Colonic mucosa (tissue), 4 donors: Measurements from ENCODE around the gene YKT6. TPM values are rescaled to one million over a fixed set of nuclear protein-coding genes. Genes with fewer than 3 reads are reported as not detected.

Experiments
- DNase-seq: peaks from one replicate; pipeline ENCODE4 v3.0.0-alpha.2; 2020
- H3K27ac ChIP-seq: fragments of 200-600 bp; one replicate; pipeline ENCODE4 v1.8.0; 2021
- H3K27me3 ChIP-seq: fragments of 200-600 bp; one replicate; pipeline ENCODE4 v1.8.0; 2021
- H3K36me3 ChIP-seq: fragments of 200-600 bp; one replicate; pipeline ENCODE4 v1.8.0; 2021
- H3K4me1 ChIP-seq: fragments of 200-600 bp; one replicate; pipeline ENCODE4 v1.8.0; 2021; ENCODE audit warnings: mild to moderate bottlenecking
- H3K4me3 ChIP-seq: fragments of 200-600 bp; one replicate; pipeline ENCODE4 v1.8.0; 2021
- H3K9ac ChIP-seq, 2 donors: one replicate each; pipeline ENCODE4 v1.7.0; 2013; ENCODE audit warnings: control low read depth in 2 of 2, low read depth in 2 of 2, low read length in 2 of 2
- H3K9me3 ChIP-seq: fragments of 200-600 bp; one replicate; pipeline ENCODE4 v1.8.0; 2021
- CTCF ChIP-seq: fragments of 200-600 bp; IDR thresholded peaks from one replicate; pipeline ENCODE4 v1.8.0; 2022; ENCODE audit warnings: antibody characterized with exemption, mild to moderate bottlenecking
- intact Hi-C: fragments of 100-400 bp; cut with DNase I; formaldehyde crosslinking; loops from one replicate; pipeline ENCODE4 v1.14.1; 2022
- total RNA-seq, 2 donors: library from RNA; stranded (reverse); fragmentation: NEBNext Ultra II Directional in 1 of 2; extraction: Animal tissue kit (Norgen Biotek cat#: 25700) in 1 of 2; gene quantifications; one replicate each; pipeline ENCODE4 v1.2.1, GENCODE V29; 2021
- donor health status: healthy.
- donor health status: DM: no; HTN: no; CAD: no.
- donor health status: DM: no; HTN: no; CAD: no.

YKT6 gene
- total RNA-seq, 2 donors from 2014 or later = 83.0 to 103 TPM

- Histone ChIP-seq H3K4me3 (no peak overlapping the region), H3K36me3 (no peaks in the 10 kb centered on the region), H3K27ac (no peak overlapping the region), H3K4me1 (no peaks in the 10 kb centered on the region), H3K9me3 (no peaks in the 10 kb centered on the region), H3K9ac (no peak overlapping the region), H3K27me3 (no peaks in the 10 kb centered on the region)
- TF ChIP-seq CTCF = no peak
- DNase-seq = no peak
- intact Hi-C loops = no loop called here
These were observed 45.3 kb upstream of the YKT6 start for GRCh38 chr7:44155191-44156185.

- no peak for DNase-seq
- Histone ChIP-seq H3K9me3 (no peaks in the 10 kb centered on the region), H3K9ac (no peak overlapping the region), H3K4me1 (no peaks in the 10 kb centered on the region), H3K27ac (no peak overlapping the region), H3K36me3 (no peaks in the 10 kb centered on the region), H3K27me3 (no peaks in the 10 kb centered on the region), H3K4me3 (no peak overlapping the region)
- TF ChIP-seq CTCF = no peak
- intact Hi-C loops = no loop called here
These were observed 44.2 kb upstream of the YKT6 start for GRCh38 chr7:44156453-44157010.

GRCh38 chr7:44157116-44158080, 43.4 kb upstream of the YKT6 start:
- intact Hi-C loops = no loop called here
- Histone ChIP-seq H3K9ac (no peak overlapping the region), H3K4me3 (no peak overlapping the region), H3K27ac (no peak overlapping the region), H3K36me3 (no peaks in the 10 kb centered on the region), H3K9me3 (no peaks in the 10 kb centered on the region), H3K27me3 (no peaks in the 10 kb centered on the region), H3K4me1 (no peaks in the 10 kb centered on the region)
- DNase-seq = no peak
- no peak for TF ChIP-seq CTCF

GRCh38 chr7:44158096-44158872, 42.5 kb upstream of the YKT6 start:
- no peak for DNase-seq
- H3K4me1 ChIP-seq = no peaks in the 10 kb centered on the region
- H3K36me3 ChIP-seq = no peaks in the 10 kb centered on the region

More at GRCh38 chr7:44158096-44158872, 42.5 kb upstream of the YKT6 start:
- no peak for TF ChIP-seq CTCF
- intact Hi-C loops = no loop called here
- no peaks in the 10 kb centered on the region for H3K9me3 ChIP-seq
- H3K27ac ChIP-seq = no peak overlapping the region
- H3K27me3 ChIP-seq = no peaks in the 10 kb centered on the region
- H3K4me3 ChIP-seq = no peak overlapping the region
- no peak overlapping the region for H3K9ac ChIP-seq
